Stimulated activated CD8-positive, alpha-beta memory T cell treated with anti-CD3 and anti-CD28 coated beads, Interleukin-4, amount 100 ng/mL, for 1 hour (primary cell): Measurements from ENCODE around the gene SLC9A1.
A peak's percentile ranks its signal among the peaks of the same experiment; 100 is the strongest.

Experiments
- DNase-seq, 2 donors: peaks; one replicate each; pipeline ENCODE4 v3.0.0-alpha.2; 2020; ENCODE audit warnings: low read depth in 2 of 2, low spot score in 1 of 2

The SLC9A1 gene

DNA sequence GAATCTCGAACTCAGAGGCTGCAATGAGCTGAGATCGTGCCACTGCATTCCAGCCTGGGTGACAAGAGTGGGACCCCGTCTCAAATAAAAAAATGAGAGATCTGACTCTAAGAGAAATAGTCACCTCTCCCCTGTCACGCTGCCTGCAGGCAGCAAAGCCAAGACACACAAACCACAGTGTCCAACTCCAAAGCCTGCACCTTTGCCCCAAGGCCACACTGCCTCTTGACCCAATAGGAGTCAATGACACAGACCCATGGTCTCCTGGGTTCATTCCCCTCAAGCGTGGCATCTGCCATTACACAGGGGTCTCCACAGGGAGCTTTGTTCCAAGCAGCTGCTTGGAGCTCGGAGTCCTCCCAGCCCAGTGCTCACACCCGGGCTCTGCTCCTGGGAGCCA is 46.3 kb downstream of the SLC9A1 start:
- DNase-seq = no peak

DNA sequence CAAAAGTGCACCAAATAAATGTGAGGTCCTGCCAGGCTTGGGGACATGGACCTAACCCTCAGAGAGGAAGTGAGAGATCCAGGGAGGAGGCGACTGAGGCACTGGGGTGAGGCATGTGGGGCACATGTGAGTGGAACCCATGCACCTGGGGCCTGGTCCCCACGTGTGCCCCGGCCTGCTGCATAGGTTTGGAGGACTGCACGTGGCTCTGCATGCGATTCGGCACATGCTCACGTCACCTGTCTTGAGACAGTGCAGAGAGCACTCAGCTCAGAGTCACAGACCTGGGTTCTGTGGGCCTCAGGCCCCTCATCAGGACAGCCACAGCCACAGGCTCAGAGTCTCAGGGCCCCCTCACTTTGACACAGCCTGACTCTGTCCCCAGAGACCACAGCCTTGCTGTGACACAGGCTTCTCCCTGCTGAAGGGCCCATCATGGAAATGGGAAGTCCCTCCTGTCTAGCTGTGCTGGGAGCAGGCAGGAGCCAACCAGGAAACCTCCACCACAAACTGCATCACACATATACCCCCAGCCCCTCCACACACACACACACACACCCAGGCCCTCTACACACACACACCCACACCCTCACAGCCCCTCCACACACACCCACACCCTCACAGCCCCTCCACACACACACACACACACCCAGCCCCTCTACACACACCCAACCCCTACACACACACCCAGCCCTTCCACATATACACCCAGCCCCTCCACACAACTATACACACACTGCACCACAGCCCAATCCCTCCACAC is 48.2 kb downstream of the SLC9A1 start:
- DNase-seq = no peak

- DNase-seq = no peak
Observed at GRCh38 chr1:27105018-27105417, 49.9 kb downstream of the SLC9A1 start.

DNA sequence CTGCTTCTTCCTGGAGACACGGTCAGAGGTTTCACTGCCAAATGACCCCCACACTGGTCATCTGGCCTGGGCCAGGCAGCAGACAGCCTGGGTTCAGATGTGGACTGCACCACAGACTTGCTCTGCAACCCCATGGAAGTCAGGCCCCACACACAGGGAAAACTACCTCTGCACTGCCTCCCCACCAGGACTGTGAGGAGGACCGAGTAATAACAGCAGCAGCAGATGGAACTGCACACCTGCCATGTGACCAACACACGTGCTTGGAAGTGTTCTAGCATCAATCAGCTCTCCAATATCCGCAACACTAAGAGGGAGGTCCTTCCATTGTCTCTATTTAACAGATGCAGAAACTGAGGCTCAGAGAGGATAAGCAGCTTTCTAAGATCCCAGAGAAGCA is 51.4 kb downstream of the SLC9A1 start:
- no peak for DNase-seq

DNA sequence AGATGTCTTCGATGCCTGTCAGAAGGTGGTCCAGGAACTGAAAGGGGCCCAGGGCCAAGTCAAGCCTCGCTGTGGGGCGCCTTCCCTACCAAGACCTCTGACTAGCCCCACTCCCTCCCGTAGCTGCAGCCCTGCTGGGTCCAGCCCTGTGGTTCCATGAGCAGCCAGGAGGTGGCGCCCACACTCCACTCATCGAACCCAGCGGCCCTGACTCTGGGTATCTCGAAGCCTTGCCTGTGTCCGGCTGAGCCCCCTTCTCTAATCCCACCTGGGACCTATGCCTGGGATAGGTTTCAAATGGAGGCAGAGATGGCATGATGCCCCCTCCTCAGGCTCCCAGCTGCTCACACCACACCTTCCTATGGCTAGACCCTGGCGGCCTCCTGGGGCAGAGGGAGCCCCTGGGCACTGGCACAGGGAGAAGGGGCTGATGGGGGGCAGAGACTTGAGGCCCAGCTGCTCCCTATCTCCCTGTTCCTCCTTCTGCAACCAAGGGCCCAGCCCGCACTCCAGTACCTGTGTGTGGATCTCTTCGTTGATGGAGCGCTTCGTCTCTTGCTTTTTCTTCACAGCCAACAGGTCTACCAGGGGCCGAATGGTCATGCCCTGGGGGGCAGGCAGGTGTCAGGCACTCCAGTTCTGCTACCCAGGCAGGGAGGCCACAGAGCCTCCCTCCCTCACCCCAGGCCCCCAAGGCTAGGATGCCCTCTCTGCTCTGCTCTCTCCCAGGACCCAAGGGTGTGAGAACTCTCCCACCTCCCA is 52.0 kb downstream of the SLC9A1 start:
- DNase-seq = peak; percentile 62 to 67

DNA sequence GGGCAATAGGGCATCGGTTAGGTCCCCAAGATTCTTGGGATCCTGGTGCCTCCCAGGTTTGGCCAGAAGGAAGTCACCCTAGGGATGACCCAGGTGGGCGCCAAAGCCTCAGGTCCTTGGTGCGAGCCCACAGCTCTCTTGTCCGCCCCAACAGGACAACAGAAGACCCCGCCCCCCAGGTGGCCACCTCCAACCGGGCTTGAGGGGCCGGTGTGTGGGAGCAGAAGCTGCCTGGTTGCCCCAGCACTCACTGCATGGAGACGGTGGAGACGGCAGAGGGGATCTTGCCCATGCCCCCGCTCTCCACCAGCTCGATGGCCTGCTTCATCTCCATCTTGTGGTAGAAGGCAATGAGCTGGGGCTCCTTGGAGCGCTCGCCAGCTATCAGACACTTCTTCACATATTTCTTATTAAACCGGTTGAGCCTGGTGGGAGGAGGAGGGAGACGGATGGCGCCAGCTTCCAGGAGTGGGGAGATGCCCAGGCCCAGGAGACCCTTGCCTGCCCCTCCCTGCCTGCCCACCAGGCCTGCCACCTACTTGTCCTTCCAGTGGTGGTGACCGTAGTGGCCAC is 52.7 kb downstream of the SLC9A1 start:
- no peak for DNase-seq

DNA sequence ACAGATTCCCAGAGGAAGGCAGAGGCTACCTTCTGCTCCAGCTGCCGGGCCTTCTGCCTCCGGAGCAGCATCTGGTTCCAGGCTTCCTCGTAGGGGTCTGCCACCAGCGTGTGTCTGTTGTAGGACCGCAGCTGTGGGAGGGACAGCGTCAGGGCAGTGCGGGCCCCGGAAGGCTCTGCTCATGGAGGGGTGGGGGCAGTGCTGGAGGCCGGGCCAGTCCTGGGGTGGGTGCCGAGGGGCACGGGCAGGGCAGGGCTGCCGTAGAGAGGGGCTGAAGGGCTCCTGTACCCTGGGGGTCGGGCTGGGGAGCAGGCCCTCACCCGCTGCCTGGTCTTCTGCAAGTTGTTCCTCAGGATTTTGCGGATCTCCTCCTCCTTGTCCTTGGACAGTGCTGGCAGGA is 53.2 kb downstream of the SLC9A1 start:
- DNase-seq = no peak

GRCh38 chr1:27101054-27101491 is 53.9 kb downstream of the SLC9A1 start:
- DNase-seq = no peak

DNA sequence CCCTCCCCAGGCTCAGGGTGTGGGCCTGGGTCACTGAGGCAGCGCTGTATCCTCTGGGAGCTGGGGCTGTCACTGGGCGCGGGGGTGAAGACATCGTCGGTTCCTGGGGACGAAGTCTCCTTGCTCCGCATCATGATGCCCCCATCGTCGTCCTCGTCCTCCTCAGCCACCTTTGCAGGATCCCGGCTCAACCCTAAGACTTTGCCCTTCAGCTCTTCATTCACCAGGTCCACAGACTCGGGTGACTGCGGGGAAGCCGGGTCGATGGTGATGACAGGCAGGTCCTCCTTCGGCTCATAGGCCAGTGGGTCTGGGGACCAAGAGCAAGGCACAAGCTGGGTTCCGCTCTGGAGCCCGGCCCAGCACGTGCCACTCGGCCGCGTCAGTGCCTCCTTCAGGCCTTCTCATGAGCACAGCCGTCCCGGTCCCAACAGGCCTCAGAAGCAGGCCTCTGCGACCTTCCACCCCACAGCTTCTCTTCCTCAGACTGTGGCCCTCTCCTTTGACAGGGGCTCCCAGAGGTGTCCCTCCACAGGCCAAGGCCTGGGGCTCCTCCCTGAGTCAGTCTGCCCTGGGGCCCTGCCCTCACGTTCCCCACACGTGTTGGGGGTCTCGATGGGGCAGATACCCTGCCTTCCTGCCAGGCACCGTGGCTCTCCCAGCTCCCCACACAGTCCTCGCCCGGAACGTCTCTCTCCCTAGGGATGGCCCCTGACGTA is 54.4 kb downstream of the SLC9A1 start:
- DNase-seq = no peak

DNA sequence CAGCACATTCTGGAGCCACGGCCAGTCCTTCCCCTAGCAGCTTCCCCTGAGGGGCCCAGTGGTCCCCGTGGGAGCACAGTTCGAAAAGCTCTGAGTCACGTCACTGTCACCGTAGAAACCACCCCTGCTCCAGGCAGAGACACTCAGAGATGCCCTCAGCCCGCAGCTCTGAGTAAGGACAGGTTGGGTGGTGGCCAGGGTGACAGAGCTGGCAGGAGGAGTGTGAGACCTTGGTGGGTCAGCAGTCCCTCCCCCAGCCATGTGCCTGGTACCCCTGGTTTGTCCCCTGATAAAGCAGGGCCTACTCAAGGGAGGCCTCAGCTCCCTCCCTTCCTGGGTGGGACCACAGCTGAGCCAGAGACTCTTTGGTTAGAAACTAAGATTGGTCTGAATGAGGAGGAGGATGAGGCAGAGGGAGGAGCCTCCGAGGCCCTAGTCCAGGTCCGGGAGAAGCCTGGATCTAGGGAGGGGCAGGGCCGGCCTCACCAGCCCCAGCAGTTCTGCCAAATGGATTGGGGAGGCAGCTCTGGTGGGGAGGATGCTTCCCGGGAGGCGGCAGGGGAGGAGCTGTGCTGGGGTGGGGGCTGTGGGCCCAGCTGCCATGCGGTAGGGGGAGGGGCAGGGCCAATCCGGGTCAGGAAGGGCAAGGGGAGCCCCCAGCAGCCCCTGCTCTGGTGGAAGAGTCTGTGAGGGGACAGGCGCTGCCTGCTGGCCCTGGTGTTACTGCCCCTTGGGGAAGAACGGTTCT is 55.2 kb downstream of the SLC9A1 start:
- DNase-seq = no peak

- no peak for DNase-seq
Observed at GRCh38 chr1:27099135-27099586, 55.8 kb downstream of the SLC9A1 start.

- no peak for DNase-seq
Observed at GRCh38 chr1:27098431-27099134, 56.3 kb downstream of the SLC9A1 start.

DNA sequence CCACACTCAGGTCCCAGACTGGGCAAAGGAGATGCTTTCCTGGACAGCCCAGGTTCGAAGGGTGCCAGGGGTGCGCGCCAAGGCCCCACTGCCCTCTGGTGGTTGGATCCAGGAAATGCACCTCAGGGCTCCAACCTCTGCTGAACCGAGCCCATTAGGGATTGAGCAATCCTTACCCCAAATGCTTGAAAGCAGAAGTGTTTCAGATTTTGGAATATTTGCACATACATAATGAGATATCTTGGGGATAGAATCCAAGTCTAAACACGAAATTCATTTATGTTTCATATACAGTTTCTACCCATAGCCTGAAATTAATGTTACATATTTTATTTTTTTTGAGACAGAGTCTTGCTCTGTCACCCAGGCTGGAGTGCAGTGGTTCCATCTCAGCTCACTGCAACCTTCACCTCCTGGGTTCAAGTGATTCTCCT is 57.4 kb downstream of the SLC9A1 start:
- peak; percentile 26 to 51 for DNase-seq

DNA sequence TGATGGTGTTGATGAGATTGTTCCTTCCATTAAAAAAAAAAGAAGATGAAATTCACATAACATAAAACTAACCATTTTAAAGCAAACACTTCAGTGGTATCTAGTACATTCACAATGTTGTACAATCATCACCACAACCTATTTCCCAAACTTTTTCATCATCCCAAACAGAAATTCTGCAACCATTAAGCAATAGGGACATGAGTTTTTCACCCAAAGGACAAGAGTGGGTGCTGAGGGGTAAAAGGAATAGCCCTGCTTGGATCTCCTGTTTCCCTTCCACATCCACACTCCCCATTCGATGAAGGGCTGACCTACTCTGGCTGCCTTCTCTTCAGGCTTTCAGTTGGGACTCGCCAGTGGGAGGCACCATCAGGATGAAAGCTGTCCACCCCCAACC is 59.3 kb downstream of the SLC9A1 start:
- DNase-seq = no peak

GRCh38 chr1:27092888-27093287 is 62.0 kb downstream of the SLC9A1 start:
- DNase-seq = no peak

GRCh38 chr1:27090911-27091310 is 64.0 kb downstream of the SLC9A1 start:
- no peak for DNase-seq

DNA sequence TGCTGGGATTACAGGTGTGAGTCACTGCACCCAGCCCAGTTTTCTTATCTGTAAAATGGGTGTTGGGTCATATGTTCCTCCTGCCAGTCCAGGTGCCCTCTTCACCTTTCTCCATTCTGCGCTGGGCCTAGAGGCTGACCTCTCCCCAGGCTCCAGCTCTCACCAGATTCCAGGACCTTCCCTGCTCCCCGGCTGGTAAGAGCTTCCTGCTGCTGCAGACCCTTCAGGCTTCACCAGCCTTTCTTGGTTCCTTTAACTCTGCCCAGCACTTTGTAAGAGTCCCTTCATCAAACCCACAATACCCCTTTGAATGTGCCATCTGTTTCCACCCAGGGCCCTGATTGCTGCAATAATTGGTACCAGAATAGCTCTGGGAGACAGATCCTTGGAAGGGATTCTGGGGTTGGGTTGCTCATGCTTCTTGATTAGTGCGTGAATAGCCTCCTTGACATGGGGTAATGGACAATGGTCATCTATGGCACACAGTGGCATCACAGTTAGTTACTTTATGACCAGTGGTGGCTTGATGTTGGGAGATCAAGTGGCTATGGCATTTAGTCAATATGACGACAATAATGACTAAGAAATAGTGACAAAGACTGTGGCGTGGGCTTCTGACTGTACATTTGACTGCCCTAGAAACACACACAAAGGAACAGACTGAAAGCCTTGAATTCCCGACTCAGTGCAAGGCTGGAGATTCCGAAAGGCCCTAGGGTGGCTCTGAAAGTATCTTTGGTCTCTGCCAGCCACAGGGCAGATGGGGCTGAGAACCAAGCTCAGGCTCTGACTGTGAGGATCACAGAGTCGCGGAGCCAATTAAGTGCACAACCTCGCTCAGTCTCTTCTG is 67.3 kb downstream of the SLC9A1 start:
- no peak for DNase-seq

GRCh38 chr1:27086628-27087027 is 68.3 kb downstream of the SLC9A1 start:
- DNase-seq = no peak

DNA sequence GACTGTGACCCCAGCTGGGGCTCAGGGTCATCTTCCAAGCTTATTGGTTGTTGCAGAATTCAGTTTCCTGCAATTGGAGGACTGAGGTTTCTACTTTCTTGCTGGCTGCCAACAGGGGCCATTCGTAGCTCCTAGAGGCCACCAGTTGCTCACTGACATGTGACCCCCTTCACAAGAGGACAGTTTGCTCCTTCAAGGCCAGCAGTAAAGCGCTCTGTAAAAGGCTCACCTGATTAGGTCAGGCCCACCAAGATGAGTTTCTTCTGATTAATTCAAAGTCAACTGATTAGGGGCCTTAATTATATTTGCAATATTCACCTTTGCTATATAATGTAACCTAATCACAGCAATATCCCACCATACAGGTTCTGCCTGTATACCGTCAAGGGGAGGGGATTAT is 68.9 kb downstream of the SLC9A1 start:
- no peak for DNase-seq
